HCT116 (cell line): ENCODE measurements around the gene ARHGAP9. TPM values are rescaled to one million over a fixed set of nuclear protein-coding genes. Genes with fewer than 3 reads are reported as not detected.

Experiments
- ATAC-seq: fragments of 200-7000 bp; cut with Tn5 transposase; 2 replicates; pipeline ENCODE4 v1.9.1; 2020; ENCODE audit warnings: mild to moderate bottlenecking, moderate library complexity
- BruUV-seq: library from RNA; stranded (reverse); fragments of 400-500 nt; replicated peaks from 2 replicates; lab custom pipeline; 2021; lab: Mats Ljungman, UMichigan
- CTCF ChIA-PET: fragments of 300-600 bp; sonication (Branson Sonifier 250); formaldehyde crosslinking; loops from one replicate; lab custom pipeline; 2021; ENCODE audit warnings: antibody characterized with exemption; lab: Charles Lee
- POLR2A ChIA-PET: fragments of 300-600, 350-600 bp; sonication (Branson Sonifier 250); formaldehyde crosslinking; loops from one replicate; lab custom pipeline; 2021; ENCODE audit warnings: antibody characterized with exemption; lab: Charles Lee
- RAD21 ChIA-PET, 2 experiments: fragments of 300-600 bp; sonication (Branson Sonifier 250); formaldehyde crosslinking; loops; one replicate each; lab custom pipeline; 2023; ENCODE audit warnings: low total read pairs in 2 of 2; ENCODE audit not compliant: uncharacterized antibody in 2 of 2, unreplicated experiment in 2 of 2, low non-redundant PET in 1 of 2; lab: Charles Lee
- DNase-seq: peaks from one replicate; pipeline ENCODE4 v3.0.0-alpha.2; 2010; ENCODE audit warnings: low read depth, low spot score
- H2AFZ ChIP-seq: fragments of 200-600 bp; shearing (Covaris generic), sonication (generic); 2 replicates; pipeline ENCODE4 v1.6.1; 2017; ENCODE audit warnings: low read depth, mixed run types, mixed read lengths, antibody characterized with exemption, low read length; ENCODE audit not compliant: poor library complexity, severe bottlenecking
- H3K27ac ChIP-seq: 2 replicates; pipeline ENCODE4 v1.5.1; 2012; ENCODE audit warnings: low read depth, low read length
- H3K27me3 ChIP-seq: fragments of 200-600 bp; sonication (generic); 2 replicates; pipeline ENCODE4 v1.6.1; 2016; ENCODE audit warnings: mixed run types, low read length, mixed read lengths; ENCODE audit not compliant: insufficient read depth
- H3K36me3 ChIP-seq, 2 experiments: fragments of 200-500 bp in 1 of 2; fragments of 200-600 bp in 1 of 2; sonication (Bioruptor generic) in 1 of 2; sonication (generic) in 1 of 2; 2 replicates each; pipeline versions ENCODE4 v1.5.1 to v1.6.1; 2014 to 2016; ENCODE audit warnings: low read length in 2 of 2, inconsistent platforms in 1 of 2, mixed read lengths in 1 of 2, mixed run types in 1 of 2; ENCODE audit not compliant: insufficient read depth in 2 of 2, control insufficient read depth in 1 of 2
- H3K4me1 ChIP-seq, 2 experiments: fragments of 200-600 bp in 1 of 2; sonication (generic) in 1 of 2; 2 replicates each; pipeline versions ENCODE4 v1.5.1 to v1.6.1; 2012 to 2017; ENCODE audit warnings: low read length in 2 of 2, inconsistent platforms in 1 of 2, mild to moderate bottlenecking in 1 of 2, mixed read lengths in 1 of 2, mixed run types in 1 of 2, moderate library complexity in 1 of 2; ENCODE audit not compliant: insufficient read depth in 2 of 2, control insufficient read depth in 1 of 2
- H3K4me2 ChIP-seq: fragments of 200-600 bp; sonication (generic); 2 replicates; pipeline ENCODE4 v1.6.1; 2017; ENCODE audit warnings: mixed run types, low read length, mixed read lengths
- H3K4me3 ChIP-seq, 2 experiments: fragments of 200-600 bp in 1 of 2; sonication (generic) in 1 of 2; replicated peaks in 1 of 2; 2 replicates each; pipeline ENCODE4 v1.5.1; 2011 to 2016; ENCODE audit warnings: low read length in 2 of 2, control low read depth in 1 of 2, low read depth in 1 of 2, mild to moderate bottlenecking in 1 of 2, mixed read lengths in 1 of 2, mixed run types in 1 of 2
- H3K79me2 ChIP-seq: fragments of 200-600 bp; sonication (generic); 2 replicates; pipeline ENCODE4 v1.6.1; 2017; ENCODE audit warnings: mild to moderate bottlenecking, mixed run types, low read length, moderate library complexity, mixed read lengths; ENCODE audit not compliant: insufficient read depth
- H3K9ac ChIP-seq: fragments of 200-600 bp; sonication (generic); 2 replicates; pipeline ENCODE4 v1.6.1; 2016; ENCODE audit warnings: low read length, mixed read lengths
- H3K9me2 ChIP-seq: fragments of 200-600 bp; sonication (generic), shearing (Covaris generic); 2 replicates; pipeline ENCODE4 v1.6.1; 2017; ENCODE audit warnings: mixed run types, mild to moderate bottlenecking, moderate library complexity; ENCODE audit not compliant: insufficient read depth
- H3K9me3 ChIP-seq, 2 experiments: fragments of 200-500 bp in 1 of 2; fragments of 200-600 bp in 1 of 2; sonication (Bioruptor generic) in 1 of 2; sonication (generic) in 1 of 2; 2 replicates each; pipeline ENCODE4 v1.6.1; 2014 to 2017; ENCODE audit warnings: low read length in 2 of 2, mixed read lengths in 2 of 2, inconsistent platforms in 1 of 2, low read depth in 1 of 2, mild to moderate bottlenecking in 1 of 2, mixed run types in 1 of 2, moderate library complexity in 1 of 2; ENCODE audit not compliant: control insufficient read depth in 1 of 2, insufficient read depth in 1 of 2
- H4K20me1 ChIP-seq: fragments of 200-600 bp; sonication (generic), shearing (Covaris generic); 2 replicates; pipeline ENCODE4 v1.6.1; 2017; ENCODE audit warnings: mixed run types, mild to moderate bottlenecking, moderate library complexity; ENCODE audit not compliant: insufficient read depth
- CBX3 ChIP-seq: IDR thresholded peaks from 2 replicates; pipeline ENCODE4 v1.6.1; 2012; ENCODE audit warnings: low read depth
- CTCF ChIP-seq, 3 experiments: fragments of 200-600 bp in 1 of 3; sonication (generic) in 1 of 3; IDR thresholded peaks in 2 of 3; conservative IDR thresholded peaks in 1 of 3; 2 replicates each; pipeline ENCODE4 v1.5.1; 2012 to 2017; ENCODE audit warnings: low read depth in 2 of 3, low read length in 2 of 3, antibody characterized with exemption in 1 of 3, borderline replicate concordance in 1 of 3, control low read depth in 1 of 3, mild to moderate bottlenecking in 1 of 3, mixed read lengths in 1 of 3, mixed run types in 1 of 3, moderate library complexity in 1 of 3; ENCODE audit not compliant: insufficient read depth in 1 of 3
- FOSL1 ChIP-seq: IDR thresholded peaks from 2 replicates; pipeline ENCODE4 v1.6.1; 2012; ENCODE audit warnings: low read depth
- POLR2AphosphoS5 ChIP-seq: IDR thresholded peaks from 2 replicates; pipeline ENCODE4 v1.6.1; 2011; ENCODE audit warnings: mild to moderate bottlenecking, low read depth, low read length, moderate library complexity
- RAD21 ChIP-seq: IDR thresholded peaks from 2 replicates; pipeline ENCODE4 v1.6.1; 2012; ENCODE audit warnings: low read depth, mild to moderate bottlenecking
- YY1 ChIP-seq: IDR thresholded peaks from 2 replicates; pipeline ENCODE4 v1.6.1; 2011; ENCODE audit warnings: low read length, low read depth, moderate library complexity, mild to moderate bottlenecking; ENCODE audit not compliant: insufficient replicate concordance; ENCODE audit errors: extremely low read depth
- ZBTB33 ChIP-seq: IDR thresholded peaks from 2 replicates; pipeline ENCODE4 v1.6.1; 2011; ENCODE audit warnings: mild to moderate bottlenecking, low read length, moderate library complexity; ENCODE audit not compliant: insufficient replicate concordance; ENCODE audit errors: extremely low read depth
- ZFX ChIP-seq: fragments of 450-650 bp; IDR thresholded peaks from 2 replicates; pipeline ENCODE4 v1.6.1; 2017
- ZNF274 ChIP-seq: fragments of 200-500 bp; sonication (Bioruptor generic); IDR thresholded peaks from 2 replicates; pipeline ENCODE4 v1.6.1; 2014; ENCODE audit warnings: mild to moderate bottlenecking, low read depth, low read length, inconsistent platforms
- intact Hi-C: fragments of 100-400 bp; cut with micrococcal nuclease; formaldehyde crosslinking; loops from 2 replicates; pipeline ENCODE4 v1.10.0; 2022
- total RNA-seq: library from RNA; stranded (reverse); gene quantifications from one replicate; pipeline ENCODE4 v1.2.1, GENCODE V29; 2021; ENCODE audit not compliant: unreplicated experiment

ARHGAP9 gene
- total RNA-seq, 1 experiment from 2014 or later: 0.84 TPM

- H3K27ac ChIP-seq: peak overlapping the region; percentile 65; the same call in 1 of the 2 replicates
These were observed 16.8 kb downstream of the ARHGAP9 start for GRCh38 chr12:57462912-57463253.

GRCh38 chr12:57462251-57462911 is 17.3 kb downstream of the ARHGAP9 start:
- no peaks in the 10 kb centered on the region for H3K9me2 ChIP-seq
- peak overlapping the region; percentile 75 for H3K4me3 ChIP-seq
- TF ChIP-seq YY1 (peak; percentile 43), ZBTB33 (no peak), POLR2AphosphoS5 (peak; percentile 78), CTCF (IDR thresholded peaks at IDR 0.05 in 2 of 3, conservative IDR thresholded peaks at IDR 0.05 in 1 of 3; ENCODE audit: borderline replicate concordance in 1 of 3, insufficient read depth in 1 of 3, low read depth in 2 of 3, low read length in 2 of 3) (peak in 2 of 3 experiments; percentile 97 to 98; a peak in 4 of 6 replicates), RAD21 (no peak)
- ChIA-PET RAD21 (no interaction called here), POLR2A (no interaction called here), CTCF (interaction anchor here (0.6 to 1.7 kb wide), 3 partner anchors 9 to 248 kb away, joined by 3 to 7 read pairs (median 6); no protein-coding TSS in a partner anchor)
- peak overlapping the region; percentile 99 for H3K4me2 ChIP-seq
- peak overlapping the region; percentile 81 for H2AFZ ChIP-seq
- ATAC-seq: peak; percentile 81
- no peaks in the 10 kb centered on the region for H3K9me3 ChIP-seq
- TSS peak; percentile 47 for BruUV-seq
- peak overlapping the region; percentile 56 for H3K9ac ChIP-seq
- peak; percentile 93 for DNase-seq
- peaks cover 4% of the 10 kb centered on the region for H3K27me3 ChIP-seq
- H3K36me3 ChIP-seq: no peaks in the 10 kb centered on the region
- peak overlapping the region; percentile 65 for H3K27ac ChIP-seq
- intact Hi-C loops: loop anchor here (5.0 kb wide), 1 partner anchor 375 kb away; the partner anchor contains the start of gene NAB2
- H3K4me1 ChIP-seq: peaks cover 20 to 44% of the 10 kb centered on the region in 2 experiments
- no peaks in the 10 kb centered on the region for H4K20me1 ChIP-seq
- H3K79me2 ChIP-seq: no peaks in the 10 kb centered on the region

More at GRCh38 chr12:57462912-57463253, 16.8 kb downstream of the ARHGAP9 start:
- peaks cover 17 to 44% of the 10 kb centered on the region in 2 experiments for H3K4me1 ChIP-seq
- no peak for ATAC-seq
- no peaks in the 10 kb centered on the region for H3K9me3 ChIP-seq
- H2AFZ ChIP-seq: peak overlapping the region; percentile 81
- H4K20me1 ChIP-seq: no peaks in the 10 kb centered on the region
- H3K9me2 ChIP-seq: no peaks in the 10 kb centered on the region
- H3K36me3 ChIP-seq: no peaks in the 10 kb centered on the region
- no peaks in the 10 kb centered on the region for H3K79me2 ChIP-seq
- peak overlapping the region; percentile 75; a peak in 2 of 4 replicates for H3K4me3 ChIP-seq
- no peak for TF ChIP-seq ZFX
- no peak for TF ChIP-seq ZNF274
- TF ChIP-seq CBX3: no peak
- TF ChIP-seq FOSL1: no peak
- CTCF ChIA-PET: interaction anchor here (1.2 to 1.7 kb wide), 3 partner anchors 9 to 220 kb away, joined by 3 to 7 read pairs (median 6); no protein-coding TSS in a partner anchor
- RAD21 ChIA-PET: no interaction called here
- no peak overlapping the region for H3K9ac ChIP-seq
- BruUV-seq: no TSS peak
- H3K27me3 ChIP-seq: peaks cover 9% of the 10 kb centered on the region
- intact Hi-C loops: loop anchor here (5.0 kb wide), 1 partner anchor 376 kb away; the partner anchor contains the start of gene NAB2
- POLR2A ChIA-PET: no interaction called here
- DNase-seq: no peak
- peak overlapping the region; percentile 99 for H3K4me2 ChIP-seq
